HEK293T (cell line): ENCODE results near the gene TNKS2.

ENCODE experiments used
- CTCF ChIA-PET: fragments of 350-600 bp; formaldehyde crosslinking; extraction: SDS; loops from one replicate; lab custom pipeline; 2021; ENCODE audit warnings: antibody characterized with exemption, inconsistent platforms; lab: Yijun Ruan, JAX
- POLR2A ChIA-PET: fragments of 350-600 bp; formaldehyde crosslinking; extraction: SDS; loops from one replicate; lab custom pipeline; 2020; ENCODE audit warnings: antibody characterized with exemption, inconsistent platforms; lab: Yijun Ruan, JAX
- DNase-seq: peaks from one replicate; pipeline ENCODE4 v3.0.0; 2012; ENCODE audit warnings: mixed read lengths; ENCODE audit errors: extremely low spot score
- ARNT ChIP-seq: fragments of 450-650 bp; IDR thresholded peaks from 2 replicates; pipeline ENCODE4 v1.6.1; 2017; ENCODE audit warnings: mild to moderate bottlenecking
- BHLHE40 ChIP-seq: fragments of 450-650 bp; IDR thresholded peaks from 2 replicates; pipeline ENCODE4 v1.6.1; 2016; ENCODE audit warnings: mild to moderate bottlenecking, moderate library complexity, borderline replicate concordance
- CTBP1 ChIP-seq: fragments of 450-650 bp; IDR thresholded peaks from 2 replicates; pipeline ENCODE4 v1.6.1; 2016; ENCODE audit warnings: borderline replicate concordance
- ELF4 ChIP-seq: fragments of 450-650 bp; IDR thresholded peaks from 2 replicates; pipeline ENCODE4 v1.6.1; 2017; ENCODE audit warnings: antibody characterized with exemption
- FOXA1 ChIP-seq: fragments of 450-650 bp; IDR thresholded peaks from 2 replicates; pipeline ENCODE4 v1.6.1; 2016; ENCODE audit warnings: mild to moderate bottlenecking
- FOXK2 ChIP-seq: fragments of 450-650 bp; IDR thresholded peaks from 2 replicates; pipeline ENCODE4 v1.6.1; 2016; ENCODE audit warnings: mild to moderate bottlenecking
- FOXM1 ChIP-seq: fragments of 450-650 bp; IDR thresholded peaks from 2 replicates; pipeline ENCODE4 v1.6.1; 2017; ENCODE audit warnings: mild to moderate bottlenecking, borderline replicate concordance
- HDGF ChIP-seq: fragments of 450-650 bp; IDR thresholded peaks from 2 replicates; pipeline ENCODE4 v1.6.1; 2017; ENCODE audit warnings: antibody characterized with exemption, borderline replicate concordance
- L3MBTL2 ChIP-seq: fragments of 450-650 bp; conservative IDR thresholded peaks from 2 replicates; pipeline ENCODE4 v1.6.1; 2016; ENCODE audit warnings: mild to moderate bottlenecking
- LEF1 ChIP-seq: fragments of 450-650 bp; IDR thresholded peaks from 2 replicates; pipeline ENCODE4 v1.6.1; 2017; ENCODE audit warnings: mild to moderate bottlenecking, borderline replicate concordance
- NFRKB ChIP-seq: fragments of 450-650 bp; IDR thresholded peaks from 2 replicates; pipeline ENCODE4 v1.6.1; 2016; ENCODE audit warnings: mild to moderate bottlenecking, moderate library complexity
- SP1 ChIP-seq: fragments of 450-650 bp; IDR thresholded peaks from 2 replicates; pipeline ENCODE4 v1.6.1; 2017
- SUZ12 ChIP-seq: fragments of 450-650 bp; IDR thresholded peaks from 2 replicates; pipeline ENCODE4 v1.6.1; 2016; ENCODE audit warnings: mild to moderate bottlenecking
- TARDBP ChIP-seq: fragments of 450-650 bp; IDR thresholded peaks from 2 replicates; pipeline ENCODE4 v1.6.1; 2016
- ZNF384 ChIP-seq: fragments of 450-650 bp; IDR thresholded peaks from 2 replicates; pipeline ENCODE4 v1.6.1; 2016
- TF ChIP-seq, protein P1 (sequence below): fragments of 450-650 bp; IDR thresholded peaks from 2 replicates; pipeline ENCODE4 v1.6.1; 2016

TNKS2 gene

DNA sequence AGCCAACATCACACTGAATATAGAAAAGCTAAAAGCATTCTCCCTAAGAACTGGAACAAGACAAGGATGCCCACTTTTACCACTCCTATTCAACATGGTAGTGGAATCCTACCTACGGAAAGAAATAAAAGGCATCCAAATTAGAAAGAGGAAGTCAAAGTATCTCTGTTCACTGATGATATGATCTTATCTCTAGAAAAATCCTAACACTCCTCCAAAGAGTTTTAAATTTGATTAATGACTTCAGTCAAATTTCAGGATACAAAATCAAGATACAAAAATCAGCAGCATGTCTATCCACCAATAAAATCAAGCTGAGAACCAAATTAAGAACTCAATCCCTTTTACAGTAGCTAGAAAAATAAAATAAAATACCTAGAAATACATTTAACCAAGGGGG is 35.3 kb upstream of the TNKS2 start:
- CTCF ChIA-PET = no interaction called here
- no peak for DNase-seq
- POLR2A ChIA-PET = no interaction called here
- no peak for TF ChIP-seq SP1
- no peak for TF ChIP-seq FOXM1
- TF ChIP-seq TARDBP = no peak
- TF ChIP-seq, protein P1, sequence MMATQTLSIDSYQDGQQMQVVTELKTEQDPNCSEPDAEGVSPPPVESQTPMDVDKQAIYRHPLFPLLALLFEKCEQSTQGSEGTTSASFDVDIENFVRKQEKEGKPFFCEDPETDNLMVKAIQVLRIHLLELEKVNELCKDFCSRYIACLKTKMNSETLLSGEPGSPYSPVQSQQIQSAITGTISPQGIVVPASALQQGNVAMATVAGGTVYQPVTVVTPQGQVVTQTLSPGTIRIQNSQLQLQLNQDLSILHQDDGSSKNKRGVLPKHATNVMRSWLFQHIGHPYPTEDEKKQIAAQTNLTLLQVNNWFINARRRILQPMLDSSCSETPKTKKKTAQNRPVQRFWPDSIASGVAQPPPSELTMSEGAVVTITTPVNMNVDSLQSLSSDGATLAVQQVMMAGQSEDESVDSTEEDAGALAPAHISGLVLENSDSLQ = no peak
- TF ChIP-seq ZNF384 = no peak
- no peak for TF ChIP-seq NFRKB
- TF ChIP-seq FOXK2 = no peak
- TF ChIP-seq HDGF = no peak
- no peak for TF ChIP-seq BHLHE40
- no peak for TF ChIP-seq L3MBTL2
- TF ChIP-seq ARNT = no peak
- no peak for TF ChIP-seq CTBP1
- no peak for TF ChIP-seq FOXA1
- TF ChIP-seq ELF4 = no peak

DNA sequence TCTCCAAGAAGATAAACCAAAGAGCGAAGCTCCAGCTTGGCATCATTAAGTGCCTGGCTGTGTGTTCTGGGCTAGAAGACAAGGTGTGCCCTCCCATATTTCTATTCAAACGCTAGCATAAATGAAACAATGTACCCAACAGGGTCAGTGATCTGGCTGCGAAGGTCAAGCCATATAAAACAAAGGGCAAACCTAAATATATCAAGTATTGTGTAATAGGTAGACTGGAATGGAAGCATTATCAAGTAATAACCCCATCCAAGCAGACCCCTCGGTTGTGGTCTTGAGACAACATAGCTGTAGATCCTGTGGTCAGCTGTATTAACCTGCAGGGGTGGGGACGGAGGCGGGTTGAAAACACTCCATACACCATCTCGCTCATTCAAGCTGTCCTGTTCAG is 31.6 kb upstream of the TNKS2 start:
- TF ChIP-seq TARDBP = no peak
- POLR2A ChIA-PET = no interaction called here
- CTCF ChIA-PET = no interaction called here
- DNase-seq = no peak

DNA sequence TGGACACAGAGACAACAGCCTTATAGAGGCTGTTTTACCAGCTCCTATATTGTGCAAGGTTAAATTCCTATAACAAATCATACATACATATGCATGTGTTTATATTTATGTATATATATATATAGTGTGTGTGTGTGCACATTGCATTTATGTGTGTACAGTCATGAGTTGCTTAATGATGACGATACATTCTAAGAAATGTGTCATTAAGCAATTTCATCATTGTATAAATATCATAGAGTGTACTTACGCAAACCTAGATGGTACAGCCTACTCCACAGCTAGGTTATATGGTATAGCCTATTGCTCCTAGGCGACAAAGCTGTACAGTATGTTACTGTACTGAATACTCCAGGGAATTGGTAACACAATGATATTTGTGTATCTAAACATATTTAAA is 30.1 kb upstream of the TNKS2 start:
- ChIA-PET POLR2A (interaction anchor here (1.0 kb wide), 1 partner anchor 156 kb away, joined by 4 read pairs; the partner anchor contains the start of gene BTAF1), CTCF (no interaction called here)
- TF ChIP-seq NFRKB = no peak
- TF ChIP-seq FOXK2 = no peak
- TF ChIP-seq SP1 = no peak
- no peak for TF ChIP-seq ZNF384
- no peak for TF ChIP-seq FOXM1
- no peak for TF ChIP-seq HDGF
- TF ChIP-seq, protein P1 = no peak
- TF ChIP-seq BHLHE40 = no peak
- no peak for TF ChIP-seq LEF1
- no peak for TF ChIP-seq L3MBTL2
- TF ChIP-seq CTBP1 = no peak
- no peak for DNase-seq

DNA sequence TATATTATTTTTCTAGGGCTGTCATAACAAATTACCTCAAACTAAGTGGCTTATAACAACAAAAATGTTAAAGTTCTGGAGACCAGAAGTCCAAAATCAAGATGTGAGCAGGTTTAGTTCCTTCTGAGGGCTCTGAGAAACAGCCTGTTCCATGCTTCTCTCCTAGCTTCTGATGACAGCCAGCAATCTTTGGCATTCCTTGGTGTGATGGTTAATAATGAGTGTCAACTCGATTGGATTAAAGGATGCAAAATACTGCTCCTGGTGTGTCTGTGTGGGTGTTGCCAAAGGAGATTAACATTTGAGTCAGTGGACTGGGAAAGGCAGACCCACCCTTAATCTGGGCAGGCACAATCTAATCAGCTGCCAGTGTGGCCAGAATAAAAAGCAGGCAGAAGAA is 26.3 kb upstream of the TNKS2 start:
- ChIA-PET CTCF (no interaction called here), POLR2A (interaction anchor here (1.5 kb wide), 1 partner anchor 26 kb away, joined by 3 read pairs; the partner anchor contains the start of gene TNKS2)
- TF ChIP-seq FOXA1 (no peak), SUZ12 (no peak), ZNF384 (no peak), HDGF (no peak), CTBP1 (no peak), FOXM1 (no peak), NFRKB (no peak), L3MBTL2 (no peak)
- DNase-seq = no peak

DNA sequence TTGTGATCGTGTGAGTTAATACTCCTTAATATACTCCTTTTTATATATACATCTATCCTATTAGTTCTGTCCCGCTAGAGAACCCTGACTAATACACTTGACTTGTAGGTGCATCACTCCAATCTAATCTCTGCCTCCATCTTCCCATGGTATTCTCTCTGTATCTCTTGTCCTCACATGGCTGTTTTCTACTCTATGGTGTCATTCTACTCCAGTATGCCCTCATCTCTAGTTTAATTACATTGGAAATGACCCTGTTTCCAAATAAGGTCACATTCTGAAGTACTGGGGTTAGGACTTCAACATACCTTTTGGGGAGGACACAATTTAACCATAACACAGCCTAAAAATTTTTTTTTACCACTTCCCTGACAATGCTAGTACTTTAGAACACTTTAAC is 25.8 kb upstream of the TNKS2 start:
- TF ChIP-seq HDGF = no peak
- ChIA-PET POLR2A (interaction anchor here (1.5 kb wide), 1 partner anchor 25 kb away, joined by 3 read pairs; the partner anchor contains the start of gene TNKS2), CTCF (no interaction called here)
- no peak for DNase-seq

DNA sequence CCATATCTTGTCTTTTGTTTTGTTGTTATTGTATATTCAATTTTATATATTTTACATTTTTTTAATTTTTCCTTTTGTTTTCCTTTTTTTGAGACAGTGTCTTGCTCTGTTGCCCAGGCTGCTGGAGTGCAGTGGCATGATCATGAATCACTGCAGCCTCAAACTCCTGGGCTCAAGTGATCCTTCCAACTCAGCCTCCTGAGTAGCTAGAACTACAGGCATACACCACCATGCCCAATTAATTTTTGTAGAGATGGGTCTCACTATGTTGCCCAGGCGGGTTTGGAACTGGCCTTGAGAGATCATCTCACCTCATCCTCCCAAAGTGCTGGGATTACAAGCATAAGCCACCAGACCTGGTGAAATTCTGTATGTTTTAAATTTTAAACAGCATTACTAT is 25.4 kb upstream of the TNKS2 start:
- ChIA-PET CTCF (no interaction called here), POLR2A (no interaction called here)
- TF ChIP-seq SUZ12 (no peak), ELF4 (no peak), ARNT (no peak)
- DNase-seq = no peak

DNA sequence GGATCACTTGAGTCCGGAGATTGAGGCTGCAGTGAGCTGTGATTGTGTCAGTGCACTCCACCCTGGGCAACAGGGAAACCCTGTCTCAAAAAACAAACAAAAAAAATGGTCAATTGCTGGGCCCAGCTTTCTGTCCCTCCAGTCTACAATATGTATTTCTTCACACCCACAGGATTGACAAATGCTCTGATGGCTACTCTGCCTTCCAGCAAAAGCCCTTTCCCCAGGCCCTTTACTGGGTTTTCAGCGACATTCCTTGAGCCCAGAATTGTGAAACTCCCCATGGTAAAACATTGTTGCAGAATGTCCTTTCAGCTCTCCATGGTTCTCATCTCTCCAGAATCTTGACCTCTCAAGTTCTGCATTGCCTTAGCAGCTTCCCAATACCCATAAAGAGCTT is 23.7 kb upstream of the TNKS2 start:
- POLR2A ChIA-PET = no interaction called here
- no peak for DNase-seq
- CTCF ChIA-PET = no interaction called here
- TF ChIP-seq NFRKB = no peak

DNA sequence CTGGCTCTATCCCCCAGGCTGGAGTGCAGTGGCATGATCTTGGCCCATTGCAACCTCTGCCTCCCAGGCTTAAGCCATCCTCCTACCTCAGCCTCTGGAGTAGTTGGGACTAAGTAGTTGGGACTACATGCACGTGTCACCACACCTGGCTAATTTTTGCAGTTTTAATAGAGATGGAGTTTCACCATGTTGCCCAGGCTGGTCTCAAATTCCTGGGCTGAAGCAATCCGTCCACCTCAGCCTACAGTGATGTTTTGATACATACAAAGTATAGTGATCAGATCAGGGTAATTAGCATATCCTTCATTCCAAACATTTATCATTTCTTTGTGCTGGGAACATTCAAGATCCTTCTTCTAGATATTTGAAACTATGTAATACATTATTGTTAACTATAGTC is 22.5 kb upstream of the TNKS2 start:
- POLR2A ChIA-PET = no interaction called here
- no peak for DNase-seq
- CTCF ChIA-PET = no interaction called here
- no peak for TF ChIP-seq FOXA1
- no peak for TF ChIP-seq TARDBP
- no peak for TF ChIP-seq SP1
- no peak for TF ChIP-seq ARNT
- TF ChIP-seq CTBP1 = no peak
- no peak for TF ChIP-seq FOXK2
- TF ChIP-seq FOXM1 = no peak
- no peak for TF ChIP-seq NFRKB
- TF ChIP-seq, protein P1 = no peak
- TF ChIP-seq BHLHE40 = no peak
- no peak for TF ChIP-seq L3MBTL2
- no peak for TF ChIP-seq ZNF384
- no peak for TF ChIP-seq LEF1
- no peak for TF ChIP-seq ELF4
- no peak for TF ChIP-seq SUZ12
